ENCODE measurements around the gene AP3S2. TPM values are rescaled to one million over a fixed set of nuclear protein-coding genes. Genes with fewer than 3 reads are reported as not detected.

The AP3S2 gene
- total and polyA plus RNA-seq, 3 donors from 2014 or later, result 31.9 to 53.0 (median 45.8) TPM

GRCh38 chr15:89822611-89822950 lies 71.2 kb downstream of the AP3S2 start:
- Histone ChIP-seq H3K4me1 (no peaks in the 10 kb centered on the region), H3K27me3 (no peaks in the 10 kb centered on the region), H3K4me3 (no peak overlapping the region), H3K36me3 (ENCODE audit: low read depth, missing control alignments) (no peaks in the 10 kb centered on the region), H3K9me3 (no peaks in the 10 kb centered on the region), H3K27ac (no peak overlapping the region)
- WGBS, 2 donors, result 91 to 95% methylated on average over 5 of the region's 5 CpGs
- no peak for DNase-seq
- intact Hi-C loops (cut with DNase I; ENCODE audit: low total_unique reads), result no loop called here
- TF ChIP-seq POLR2A (IDR thresholded peaks at IDR 0.05), result no peak
- no peak for TF ChIP-seq CTCF (IDR thresholded peaks at IDR 0.05)

- no peak for DNase-seq
- Histone ChIP-seq H3K4me3 (no peak overlapping the region), H3K4me1 (no peaks in the 10 kb centered on the region), H3K36me3 (ENCODE audit: low read depth, missing control alignments) (no peaks in the 10 kb centered on the region), H3K9me3 (no peaks in the 10 kb centered on the region), H3K27me3 (no peaks in the 10 kb centered on the region), H3K27ac (no peak overlapping the region)
- no peak for TF ChIP-seq POLR2A (IDR thresholded peaks at IDR 0.05)
- TF ChIP-seq CTCF (IDR thresholded peaks at IDR 0.05), result no peak
- intact Hi-C loops (cut with DNase I; ENCODE audit: low total_unique reads), result no loop called here
- 74 to 82% methylated on average over 11 of the region's 11 CpGs for WGBS, 2 donors
These were observed 71.8 kb downstream of the AP3S2 start for GRCh38 chr15:89822026-89822425.

- no peak for DNase-seq
- Histone ChIP-seq H3K4me3 (no peak overlapping the region), H3K9me3 (no peaks in the 10 kb centered on the region), H3K36me3 (ENCODE audit: low read depth, missing control alignments) (no peaks in the 10 kb centered on the region), H3K27me3 (no peaks in the 10 kb centered on the region), H3K27ac (no peak overlapping the region), H3K4me1 (no peaks in the 10 kb centered on the region)
- intact Hi-C loops (cut with DNase I; ENCODE audit: low total_unique reads), result no loop called here
- 69 to 77% methylated on average over 12 of the region's 12 CpGs for WGBS, 2 donors
- TF ChIP-seq CTCF (IDR thresholded peaks at IDR 0.05) (no peak), POLR2A (IDR thresholded peaks at IDR 0.05) (no peak)
These were observed 72.9 kb downstream of the AP3S2 start for GRCh38 chr15:89820666-89821611.

- Histone ChIP-seq H3K27me3 (no peaks in the 10 kb centered on the region), H3K9me3 (no peaks in the 10 kb centered on the region), H3K27ac (no peak overlapping the region), H3K4me1 (peaks cover 10% of the 10 kb centered on the region), H3K4me3 (no peak overlapping the region), H3K36me3 (ENCODE audit: low read depth, missing control alignments) (no peaks in the 10 kb centered on the region)
- TF ChIP-seq CTCF (IDR thresholded peaks at IDR 0.05), result no peak
- no peak for TF ChIP-seq POLR2A (IDR thresholded peaks at IDR 0.05)
- intact Hi-C loops (cut with DNase I; ENCODE audit: low total_unique reads), result no loop called here
- no peak for DNase-seq
- WGBS, 2 donors, result 55 to 68% methylated on average over 10 of the region's 10 CpGs
These were observed 75.5 kb downstream of the AP3S2 start for GRCh38 chr15:89818287-89818686.

All from testis (tissue), 3 donors.